Middle frontal gyrus (tissue), 1 donor: ENCODE results near the gene TIRAP.

Experiments used
- DNase-seq: peaks from one replicate; pipeline ENCODE4 v3.0.0-alpha.2; 2015; ENCODE audit warnings: low spot score; ENCODE audit errors: extremely low spot score

Gene TIRAP

GRCh38 chr11:126341760-126342161 lies 58.9 kb downstream of the TIRAP start:
- DNase-seq, result no peak

- no peak for DNase-seq
These were observed 60.2 kb downstream of the TIRAP start for GRCh38 chr11:126343051-126343450.
